HG02970 (cell line): ENCODE results near the gene CHCHD6.

Experiments used
- ATAC-seq: cut with Tn5 transposase; IDR thresholded peaks from one replicate; pipeline ENCODE4 v1.9.1; 2021; ENCODE audit warnings: mild to moderate bottlenecking, moderate library complexity, moderate number of reproducible peaks; ENCODE audit not compliant: unreplicated experiment, low FRiP score

CHCHD6 gene

DNA sequence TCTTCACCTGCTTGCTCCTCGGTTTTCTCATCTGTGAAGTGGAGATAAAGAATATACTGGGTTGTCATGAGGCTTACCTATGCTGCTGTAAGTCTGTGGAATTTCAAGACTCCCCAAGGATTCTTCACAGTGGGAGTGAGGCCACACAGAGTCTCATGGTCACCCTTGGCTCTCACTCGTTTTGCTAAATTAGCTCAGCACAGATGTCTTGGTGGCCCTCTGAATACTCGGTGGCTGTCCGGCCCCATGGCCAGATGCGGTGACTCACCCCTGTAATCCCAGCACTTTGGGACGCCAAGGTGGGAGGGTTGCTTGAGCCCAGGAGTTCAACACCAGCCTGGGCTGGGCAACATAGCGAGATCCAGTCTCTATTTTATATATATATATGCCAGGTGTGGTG is 5.0 kb upstream of the CHCHD6 start:
- ATAC-seq = no peak

DNA sequence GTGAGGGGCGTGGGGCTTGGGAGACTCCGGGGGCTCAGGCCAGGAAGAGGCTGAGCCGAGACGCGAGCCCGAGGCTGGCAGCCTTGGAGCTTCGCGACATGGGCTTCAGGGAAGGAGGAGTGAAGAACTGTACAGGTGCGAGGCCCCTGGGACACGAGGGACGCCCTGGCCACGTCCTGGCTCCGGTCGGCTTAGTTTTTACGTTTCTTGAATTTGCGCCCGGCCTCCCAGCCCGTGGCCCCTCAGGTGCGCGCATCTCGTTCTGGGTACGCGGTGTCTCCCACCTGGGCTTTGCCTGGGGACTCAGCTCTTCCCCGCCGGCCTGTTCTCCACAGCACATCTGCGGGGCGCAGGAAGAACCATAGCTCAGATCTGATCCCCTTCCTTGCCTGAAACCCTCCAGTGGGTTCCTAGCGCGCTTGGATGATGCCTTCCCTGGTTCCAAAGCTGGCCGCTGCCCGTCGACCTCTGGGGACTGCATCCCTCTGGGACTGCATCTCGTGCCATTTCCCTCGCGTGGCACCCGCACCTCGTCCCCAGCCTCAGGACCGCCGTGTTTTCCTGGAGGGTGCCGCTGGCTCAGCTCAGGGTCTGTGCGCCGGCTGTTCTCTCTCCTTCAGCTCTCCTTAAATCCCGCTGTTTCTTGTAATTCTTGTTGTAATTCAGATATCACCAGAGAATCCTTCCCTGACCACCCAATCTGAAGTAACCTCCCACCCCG is 614 bp downstream of the CHCHD6 start:
- ATAC-seq = no peak

DNA sequence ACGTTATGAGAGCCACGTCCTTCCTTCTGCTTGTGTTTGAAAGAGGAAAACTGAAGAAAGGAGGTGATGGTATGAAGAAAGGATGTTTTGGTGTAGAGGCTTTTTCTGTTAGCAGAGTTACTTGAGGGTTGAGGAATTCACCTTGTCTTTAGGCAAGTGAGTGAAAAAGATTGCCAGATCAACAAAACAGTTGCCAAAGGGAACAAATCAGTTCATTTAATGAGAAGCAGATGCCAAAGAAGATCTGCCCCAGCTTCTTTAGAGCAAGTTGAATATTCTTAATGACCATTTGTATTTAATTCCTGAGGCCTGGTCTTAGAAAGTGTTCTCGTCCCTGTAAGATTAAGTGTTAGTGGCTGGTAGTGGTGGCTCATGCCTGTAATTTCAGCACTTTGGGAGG is 2.6 kb downstream of the CHCHD6 start:
- no peak for ATAC-seq

DNA sequence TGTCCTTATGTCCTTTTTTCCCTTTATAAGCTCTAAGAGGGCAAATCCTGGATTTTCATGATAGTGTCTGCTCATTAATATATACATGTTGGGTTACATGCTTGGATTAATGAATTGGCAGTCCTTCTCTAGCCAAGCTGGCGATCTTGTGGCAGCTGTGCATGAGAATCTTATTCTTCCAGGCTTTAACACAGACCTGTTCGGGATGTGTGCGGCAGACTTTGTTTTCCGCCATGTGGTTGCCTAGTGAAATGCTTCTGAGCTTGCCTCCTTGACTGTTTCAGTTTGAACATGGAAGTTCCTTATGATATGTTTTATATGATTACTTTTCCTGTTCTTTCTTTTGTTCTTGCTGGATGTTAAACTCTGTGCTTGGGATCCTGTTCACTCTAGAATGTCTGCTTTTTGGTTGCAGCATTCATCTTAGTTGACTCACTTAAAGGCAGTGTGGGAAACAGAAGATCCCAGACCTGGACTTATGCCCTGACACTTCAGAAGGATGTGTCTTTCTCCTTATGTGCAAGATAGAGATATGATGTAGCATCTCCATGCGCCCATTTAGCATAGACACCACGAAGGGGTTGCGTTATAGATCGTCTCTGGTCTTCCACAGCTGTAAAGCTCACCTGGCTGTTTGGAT is 7.2 kb downstream of the CHCHD6 start:
- no peak for ATAC-seq

DNA sequence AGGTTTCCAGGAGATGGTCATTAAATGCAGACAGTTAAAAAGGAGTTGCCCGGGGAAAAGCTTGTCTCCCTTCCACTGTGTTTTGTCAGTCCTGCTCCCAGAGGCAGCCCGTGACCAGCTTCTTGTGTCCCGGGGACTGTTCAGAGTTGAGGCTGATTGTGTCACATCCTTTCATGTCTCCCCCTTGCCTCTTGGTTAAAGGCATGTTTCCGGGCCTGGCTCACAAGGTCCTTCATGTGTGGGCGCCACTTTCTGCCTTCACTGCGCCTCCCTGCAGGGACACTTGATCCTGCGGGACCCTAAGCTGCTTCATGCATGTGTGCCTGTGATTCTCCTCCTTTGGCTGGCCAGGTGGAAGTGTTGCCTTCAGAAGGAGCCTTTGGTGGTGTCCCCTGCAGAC is 9.2 kb downstream of the CHCHD6 start:
- ATAC-seq = no peak

DNA sequence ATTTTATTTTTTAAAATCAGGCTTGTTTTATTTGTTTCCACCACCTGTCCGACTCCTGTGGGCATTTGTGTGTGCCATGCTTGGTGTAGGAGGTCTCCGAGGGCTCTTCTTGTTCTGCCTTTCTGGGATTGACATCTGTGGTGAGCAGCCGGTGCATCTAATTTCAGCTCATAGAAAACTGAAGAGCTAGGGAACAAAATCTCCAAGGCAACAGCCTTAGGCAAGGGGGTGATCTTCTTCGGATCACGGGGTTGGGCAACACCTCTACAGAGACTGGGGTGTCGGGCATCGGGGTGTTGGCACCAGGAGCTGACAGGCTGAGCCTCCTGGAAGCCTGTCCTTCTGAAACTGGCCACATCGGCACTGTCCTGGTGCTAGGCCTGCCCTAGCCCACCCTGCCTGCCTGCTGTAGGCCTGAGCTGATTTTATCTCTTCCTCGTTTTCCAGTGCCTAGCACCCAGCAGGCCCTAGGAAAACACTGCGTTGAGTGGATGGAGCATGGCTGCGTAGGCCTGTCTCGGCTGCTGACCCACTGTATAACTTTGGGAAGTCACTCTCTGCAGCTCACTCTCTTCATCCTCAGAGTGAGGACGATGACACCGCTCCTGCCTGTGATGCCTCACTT is 10.3 kb downstream of the CHCHD6 start:
- no peak for ATAC-seq

DNA sequence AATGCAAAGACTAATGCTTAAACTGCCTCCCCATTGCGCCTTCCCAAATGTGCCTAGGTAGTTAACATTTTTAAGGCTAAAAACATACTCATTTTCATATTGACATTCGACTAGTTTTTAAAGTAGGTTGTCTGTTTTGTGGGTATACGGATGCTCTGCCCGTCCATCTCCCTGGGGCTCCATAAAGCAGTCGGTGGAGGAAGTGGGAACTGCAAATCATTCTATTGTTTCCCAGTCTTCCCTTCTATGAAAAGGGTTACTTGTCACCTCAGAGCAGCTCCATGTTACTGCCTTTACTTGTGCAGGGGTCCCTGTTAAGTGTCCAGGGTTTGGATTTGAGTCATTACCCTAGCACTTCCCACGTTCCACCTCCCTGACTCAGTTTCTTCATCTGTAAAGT is 10.9 kb downstream of the CHCHD6 start:
- ATAC-seq = no peak

DNA sequence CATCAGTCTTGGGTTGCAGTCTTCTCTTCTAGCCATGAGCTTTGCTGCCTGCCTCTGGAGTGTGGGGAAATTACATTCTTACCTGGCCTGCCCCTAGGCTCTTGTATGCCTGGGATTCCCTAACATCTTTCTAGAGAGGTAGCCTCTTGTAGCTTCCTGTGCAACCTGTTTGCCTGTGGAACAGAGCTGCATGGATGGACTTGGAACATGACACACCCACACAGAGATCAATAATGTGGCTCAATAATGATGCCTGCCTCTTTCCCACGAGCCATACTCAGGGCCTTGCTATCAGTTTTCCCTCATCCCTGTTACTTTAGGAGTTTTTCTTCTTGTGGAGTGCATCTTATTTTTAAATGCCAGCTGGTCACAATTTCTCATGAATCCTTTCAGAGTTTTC is 11.4 kb downstream of the CHCHD6 start:
- ATAC-seq = no peak

DNA sequence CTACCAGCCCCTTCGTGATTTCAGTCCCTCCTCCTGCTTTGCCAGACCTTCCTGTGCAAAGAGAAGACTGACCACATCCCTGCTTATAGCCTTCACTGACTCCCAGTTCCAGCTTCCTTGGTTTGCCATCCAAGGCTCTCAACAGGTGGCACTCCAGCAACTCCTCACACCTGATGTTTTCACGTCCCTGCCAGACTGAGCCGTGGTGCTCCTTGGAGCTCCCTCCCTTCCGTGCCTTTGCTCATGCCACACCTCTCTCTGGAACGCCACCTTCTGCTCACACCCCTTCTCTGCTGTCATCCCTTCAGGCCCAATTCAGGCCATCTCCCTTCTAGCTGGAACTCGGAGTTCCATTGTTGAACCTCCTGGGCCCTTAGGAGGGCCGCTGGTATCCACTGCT is 12.0 kb downstream of the CHCHD6 start:
- no peak for ATAC-seq

DNA sequence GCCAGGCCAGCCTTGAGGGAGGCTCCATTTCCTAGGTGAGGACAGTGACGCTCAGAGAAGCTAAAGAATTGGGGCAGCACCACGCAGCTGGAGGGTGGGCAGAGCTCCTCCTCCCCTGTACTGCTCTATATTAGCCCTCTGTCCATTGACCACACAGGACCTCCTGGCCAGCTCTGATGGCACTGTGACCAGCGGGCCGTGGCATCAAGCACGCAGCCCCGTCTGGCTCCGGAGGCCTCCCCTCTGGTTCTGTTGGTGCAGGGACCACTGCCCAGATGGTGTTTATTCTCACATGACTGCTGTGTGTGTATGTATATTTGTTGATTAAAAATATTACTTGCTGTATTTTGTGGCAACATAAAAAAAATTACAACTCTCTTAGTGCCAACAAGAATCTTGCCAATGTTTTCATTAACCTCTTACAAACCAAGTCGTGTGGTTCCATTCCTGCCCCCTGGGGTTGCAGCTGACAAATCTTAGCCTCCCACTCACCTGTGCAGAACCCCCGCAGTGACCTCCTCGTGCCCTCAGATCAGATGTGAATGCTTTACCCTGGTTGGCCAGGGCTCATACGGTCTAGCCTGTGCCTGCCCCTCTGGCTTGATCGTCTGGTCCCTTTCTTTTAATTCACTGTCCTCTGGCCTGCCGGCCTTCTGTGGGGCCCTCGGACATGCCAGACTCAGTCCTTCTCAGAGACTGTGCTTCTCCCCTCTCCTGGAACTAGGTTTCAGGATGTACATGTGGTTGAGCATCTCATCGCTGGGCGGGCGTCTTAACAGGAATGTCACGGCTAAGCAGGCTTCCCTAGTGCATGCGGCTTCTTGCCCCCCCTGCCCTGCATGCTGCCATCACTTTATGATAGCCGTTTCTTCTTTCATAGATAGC is 14.8 kb downstream of the CHCHD6 start:
- ATAC-seq = no peak

DNA sequence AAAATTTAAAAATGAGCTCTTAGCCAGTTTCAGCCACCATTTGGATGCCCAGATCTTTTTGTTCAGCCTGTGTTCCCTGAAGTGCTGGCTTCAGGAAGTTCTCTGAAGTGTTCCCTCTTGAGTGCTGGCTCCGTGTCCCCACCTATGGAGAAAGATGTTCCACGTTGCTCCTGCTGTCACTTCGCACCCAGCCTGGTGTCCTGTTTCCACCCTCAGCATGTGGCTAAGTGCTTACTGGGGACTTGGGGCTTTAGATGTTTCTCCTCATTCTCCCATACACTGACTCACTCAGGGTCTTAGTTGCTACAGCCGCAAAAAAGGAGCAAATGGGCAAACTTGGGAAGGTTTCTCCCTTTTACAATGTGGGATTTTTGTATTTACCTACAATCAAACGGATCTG is 16.6 kb downstream of the CHCHD6 start:
- no peak for ATAC-seq

DNA sequence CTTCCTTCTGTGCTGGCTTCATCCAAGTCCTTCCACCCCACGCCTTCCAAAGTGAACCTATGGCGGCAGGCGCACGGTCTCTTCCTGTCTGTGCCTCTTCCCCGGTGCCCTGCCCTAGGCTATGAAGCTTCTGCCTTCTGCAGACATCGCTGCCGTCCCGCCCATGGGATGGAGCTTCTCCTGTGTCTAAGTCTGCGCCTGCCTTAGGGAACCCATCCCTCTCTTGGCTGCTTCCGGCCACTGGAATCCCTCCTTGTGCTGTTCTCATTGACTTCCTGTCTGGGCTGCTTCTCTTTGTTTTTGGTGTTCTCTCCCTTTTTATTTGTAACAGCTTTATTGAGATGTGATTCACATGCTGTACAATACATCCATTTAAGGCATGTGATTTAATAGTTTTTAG is 17.2 kb downstream of the CHCHD6 start:
- no peak for ATAC-seq

DNA sequence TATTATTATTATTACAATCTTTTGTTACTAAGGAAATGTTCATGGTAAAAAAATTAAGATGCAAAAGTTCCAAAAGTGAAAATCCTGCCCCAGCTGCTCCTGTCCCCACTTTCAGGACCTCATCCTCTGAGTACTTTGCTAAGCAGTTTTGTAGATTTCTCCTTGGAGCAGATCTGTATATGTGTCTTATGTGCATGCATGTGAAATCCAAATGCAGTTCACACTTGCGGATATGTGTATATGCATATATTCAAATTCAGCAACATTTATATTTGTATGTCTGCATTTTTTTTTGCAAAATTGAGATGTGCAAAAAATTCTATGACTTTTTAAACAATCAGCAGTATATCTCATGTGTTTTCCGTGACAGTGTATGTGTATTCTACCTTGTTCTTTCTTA is 19.2 kb downstream of the CHCHD6 start:
- ATAC-seq = no peak

DNA sequence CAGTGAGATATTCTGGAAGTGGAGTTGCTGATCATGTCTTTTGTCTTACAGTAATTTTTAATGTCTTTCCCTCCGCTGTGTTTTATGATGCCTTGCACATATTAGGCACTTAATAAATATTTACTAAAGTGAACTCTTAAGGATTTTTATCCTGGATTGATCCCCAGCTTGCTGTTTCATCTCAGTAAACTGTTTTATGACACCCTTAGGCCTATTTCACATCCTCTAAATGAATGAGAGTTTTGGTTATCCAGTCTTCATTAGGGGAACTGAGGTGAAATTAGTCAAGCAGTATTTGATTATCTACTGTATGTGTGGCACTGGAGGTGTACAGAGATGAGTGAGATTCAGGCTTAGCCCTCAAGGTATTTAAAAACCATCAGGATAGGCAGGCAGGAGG is 19.8 kb downstream of the CHCHD6 start:
- no peak for ATAC-seq

DNA sequence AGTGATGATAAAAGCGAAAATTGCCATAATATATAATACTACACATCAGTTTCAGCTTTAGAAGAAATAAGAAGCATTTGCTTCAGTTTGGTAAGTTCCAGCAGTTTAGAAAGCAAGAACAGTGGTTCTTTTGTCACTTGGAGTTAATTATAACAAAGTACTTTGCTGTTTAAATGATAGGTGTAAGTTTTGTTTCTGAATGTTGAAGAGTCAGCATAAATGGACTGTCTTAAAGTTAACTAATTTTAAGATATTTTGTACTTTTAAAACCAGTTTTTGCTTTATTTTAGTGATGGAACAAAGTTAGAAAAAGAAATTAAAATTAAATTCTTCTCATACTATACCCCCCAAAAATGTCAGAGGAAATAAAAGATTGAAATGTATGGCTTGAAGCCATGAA is 24.6 kb downstream of the CHCHD6 start:
- ATAC-seq = no peak

DNA sequence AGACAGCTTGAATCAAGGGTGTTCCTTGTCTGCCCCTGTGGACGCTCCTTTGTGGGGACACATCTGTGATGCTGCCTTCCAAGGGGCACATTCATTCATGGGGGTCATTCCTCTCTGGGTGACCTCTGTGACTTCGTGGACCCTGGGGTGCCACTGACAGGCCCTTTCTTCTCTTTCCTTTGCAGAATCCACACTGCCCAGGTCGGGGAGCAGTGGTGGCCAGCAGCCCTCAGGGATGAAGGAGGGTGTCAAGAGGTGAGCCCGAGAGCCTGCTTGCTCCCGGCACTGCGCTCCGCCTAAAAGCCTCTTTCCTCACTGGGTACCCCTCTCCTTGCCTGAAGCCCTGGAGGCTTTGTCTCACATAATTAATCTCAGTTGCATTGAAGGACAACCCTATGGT is 26.3 kb downstream of the CHCHD6 start:
- ATAC-seq = no peak

DNA sequence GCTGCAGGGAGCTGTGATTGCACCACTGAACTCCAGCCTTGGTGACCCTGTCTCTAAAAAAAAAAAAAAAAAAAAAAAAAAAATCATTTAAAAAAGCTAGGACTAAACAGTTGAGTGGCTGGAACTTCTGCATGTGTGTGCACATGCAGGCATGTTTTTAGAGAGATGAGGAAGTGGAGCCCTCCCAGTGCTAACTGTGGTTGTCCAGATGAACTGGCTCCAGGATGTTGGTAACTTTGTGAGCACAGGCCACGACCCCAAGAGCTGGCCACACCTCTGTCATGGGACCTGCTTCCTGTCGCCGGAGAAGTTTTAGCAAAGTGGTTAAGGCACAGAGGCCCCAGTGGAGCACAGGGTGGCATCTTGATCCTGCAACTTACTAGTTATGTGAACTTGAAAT is 27.0 kb downstream of the CHCHD6 start:
- ATAC-seq = no peak

DNA sequence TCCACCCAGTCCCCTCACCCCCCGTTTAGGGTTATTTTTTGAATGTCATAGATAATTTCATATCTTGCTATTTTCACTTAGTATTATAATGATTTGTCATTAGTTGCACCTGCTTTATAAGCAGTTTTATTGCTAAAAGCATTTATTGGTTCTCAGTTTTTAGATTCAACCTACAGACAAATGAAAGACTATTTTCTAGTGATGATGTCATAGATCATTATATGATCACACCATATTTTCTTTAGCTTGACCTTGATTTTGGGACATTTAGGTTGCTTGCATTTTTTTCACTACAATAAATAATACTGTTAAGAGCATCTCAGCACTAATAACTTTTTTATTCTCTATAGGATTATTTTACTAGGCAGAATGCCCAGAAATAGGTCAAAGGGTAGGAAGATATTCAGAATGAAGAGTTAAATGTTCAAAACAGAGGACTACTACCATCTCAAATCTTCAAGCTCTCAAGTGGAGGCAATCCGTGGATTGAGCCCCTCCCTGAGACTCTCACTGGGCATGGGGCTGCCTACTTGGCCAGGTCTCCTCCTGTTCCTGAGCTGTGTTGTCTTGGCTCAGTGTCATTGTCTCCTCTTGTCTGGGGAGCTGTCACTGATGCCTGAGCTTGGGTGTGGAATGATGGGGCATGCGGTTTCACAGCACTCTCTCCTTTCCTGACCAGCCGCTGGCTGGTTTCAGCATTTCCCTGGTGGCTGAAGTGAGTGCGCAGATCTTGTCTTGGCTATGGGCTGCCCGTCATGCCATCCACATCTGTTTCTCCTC is 28.4 kb downstream of the CHCHD6 start:
- ATAC-seq = no peak

DNA sequence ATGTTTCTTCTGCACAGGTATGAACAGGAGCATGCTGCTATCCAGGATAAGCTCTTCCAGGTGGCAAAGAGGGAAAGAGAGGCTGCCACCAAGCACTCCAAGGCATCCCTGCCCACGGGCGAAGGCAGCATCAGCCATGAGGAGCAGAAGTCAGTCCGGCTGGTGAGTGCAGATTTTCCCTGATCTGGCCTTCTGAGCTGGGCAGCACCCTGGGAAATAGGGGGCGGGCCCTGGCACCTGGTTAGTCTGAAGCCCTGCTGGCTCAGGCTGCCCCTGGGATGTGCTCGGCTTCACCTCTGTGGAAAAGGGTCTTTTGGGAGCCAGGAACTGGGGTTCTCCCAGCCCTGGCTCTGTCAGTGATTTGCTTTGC is 29.0 kb downstream of the CHCHD6 start:
- no peak for ATAC-seq

DNA sequence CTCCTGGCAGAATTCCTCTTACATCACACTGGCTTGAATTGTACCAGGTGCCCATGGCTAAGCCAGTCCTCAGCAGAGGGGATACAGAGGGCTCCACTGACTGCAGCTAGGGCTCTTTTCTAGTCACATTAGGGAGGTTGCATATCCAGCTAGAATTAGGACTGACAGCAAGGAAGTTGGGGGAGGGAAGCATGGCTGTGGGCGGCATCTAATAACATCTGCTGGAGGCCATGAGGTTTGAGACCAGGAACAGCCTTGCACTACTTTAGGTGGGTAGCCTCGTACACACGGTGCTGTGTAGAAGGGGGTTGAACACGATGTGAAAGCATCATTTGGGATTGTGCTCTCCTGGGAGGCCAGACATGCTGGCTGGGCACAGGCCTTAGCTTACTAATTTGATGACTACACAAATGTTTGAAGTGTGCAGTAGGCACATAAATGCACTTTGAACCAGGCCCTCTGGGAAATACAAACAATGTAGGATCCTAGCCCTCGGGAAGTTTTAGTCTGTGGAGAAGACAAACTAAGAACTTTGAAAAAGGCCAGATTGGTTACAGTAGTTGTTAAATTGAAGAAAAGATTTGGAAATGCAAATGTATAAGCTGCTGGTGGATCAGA is 30.2 kb downstream of the CHCHD6 start:
- ATAC-seq = no peak
